ENCODE measurements around the gene GPR84. TPM values are rescaled to one million over a fixed set of nuclear protein-coding genes. Genes with fewer than 3 reads are reported as not detected.
A peak's percentile ranks its signal among the peaks of the same experiment; 100 is the strongest.

GPR84 gene
- total RNA-seq, 1 experiment from 2014 or later: not detected

- intact Hi-C loops (cut with micrococcal nuclease; ENCODE audit: unreplicated experiment): no loop called here
- BruUV-seq (replicated peaks): no TSS peak
- peaks cover 29% of the 10 kb centered on the region; the same call in 1 of the 2 replicates for H3K79me2 ChIP-seq (ENCODE audit: low read depth)
- H3K36me3 ChIP-seq (ENCODE audit: low read depth): 0 out of 2 replicates have a peak, but pooled peaks cover 1% of the 10 kb centered on the region
- H3F3A ChIP-seq (ENCODE audit: insufficient read depth, low read depth): peaks cover 26% of the 10 kb centered on the region
- TF ChIP-seq EZH2 (IDR thresholded peaks at IDR 0.05; ENCODE audit: low read depth): no peak
- no peak for TF ChIP-seq CTCF (conservative IDR thresholded peaks at IDR 0.05)
- H3K27me3 ChIP-seq (ENCODE audit: insufficient read depth, low read depth): no peaks in the 10 kb centered on the region
- no peak overlapping the region for H3K4me2 ChIP-seq
- ChIA-PET CTCF (interaction anchor here (2.2 kb wide), 1 partner anchor 13 kb away, joined by 6 read pairs; no protein-coding TSS in a partner anchor), POLR2A (ENCODE audit: unreplicated experiment) (no interaction called here)
- H3K9me3 ChIP-seq (ENCODE audit: insufficient read depth, low read depth): no peaks in the 10 kb centered on the region
- no peak overlapping the region for H3K4me3 ChIP-seq
- no peak overlapping the region for H2AFZ ChIP-seq
- peak overlapping the region; percentile 39; the same call in 1 of the 2 replicates for H3K27ac ChIP-seq
- DNase-seq: no peak
- no peaks in the 10 kb centered on the region for H4K20me1 ChIP-seq (ENCODE audit: insufficient read depth)
- peaks cover 16% of the 10 kb centered on the region; the same call in 1 of the 2 replicates for H3K4me1 ChIP-seq (replicated peaks; ENCODE audit: insufficient read depth)
- H3K9me2 ChIP-seq (ENCODE audit: insufficient read depth): no peaks in the 10 kb centered on the region
Observed at GRCh38 chr12:54412348-54412747, 48.1 kb upstream of the GPR84 start.

DNA sequence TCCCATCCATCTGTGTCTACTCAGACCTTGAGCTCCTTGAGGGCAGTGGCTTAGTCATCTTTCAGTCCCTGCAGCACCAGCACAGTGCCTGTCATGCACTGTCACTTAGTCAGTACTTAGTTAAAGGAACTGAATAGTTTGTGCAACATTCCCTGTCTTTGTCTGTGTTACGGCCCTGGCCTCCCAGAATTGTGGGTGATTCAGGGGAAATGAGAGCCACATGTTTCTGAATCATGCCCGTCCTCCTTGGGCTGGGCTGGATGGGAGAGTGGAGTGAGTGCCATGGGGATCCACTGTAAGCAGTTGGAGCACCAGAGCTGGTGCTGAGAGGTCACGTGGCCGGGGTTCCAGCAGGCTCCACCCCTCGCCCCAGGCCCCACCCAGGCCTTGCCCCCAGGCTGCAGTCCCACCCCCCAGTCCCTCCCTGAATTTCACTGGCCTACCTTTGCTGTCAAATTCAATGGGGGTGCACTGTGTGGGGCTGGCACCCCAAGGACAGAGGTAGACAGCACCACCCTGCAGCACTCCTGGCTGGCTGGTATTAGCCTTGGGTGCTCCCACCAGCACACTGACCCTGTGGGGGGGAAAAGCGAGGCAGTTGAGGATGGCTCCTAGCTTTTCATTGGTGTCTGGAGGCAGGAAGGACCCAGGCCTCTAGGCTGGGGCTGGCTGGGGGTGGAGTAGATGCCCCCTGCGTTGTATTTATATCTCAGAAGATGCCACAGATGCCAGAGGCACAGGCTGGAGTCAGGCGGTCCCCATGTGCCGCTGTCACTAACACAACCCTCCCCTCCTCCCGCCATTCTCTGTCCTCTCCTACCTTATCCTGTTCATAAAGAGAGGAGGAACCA is 47.3 kb upstream of the GPR84 start:
- Histone ChIP-seq H3F3A (ENCODE audit: insufficient read depth, low read depth) (peaks cover 26% of the 10 kb centered on the region), H4K20me1 (ENCODE audit: insufficient read depth) (no peaks in the 10 kb centered on the region), H3K27me3 (ENCODE audit: insufficient read depth, low read depth) (no peaks in the 10 kb centered on the region), H2AFZ (no peak overlapping the region), H3K4me2 (no peak overlapping the region), H3K9me2 (ENCODE audit: insufficient read depth) (no peaks in the 10 kb centered on the region), H3K36me3 (ENCODE audit: low read depth) (0 out of 2 replicates have a peak, but pooled peaks cover 4% of the 10 kb centered on the region), H3K79me2 (ENCODE audit: low read depth) (peaks cover 28% of the 10 kb centered on the region; the same call in 1 of the 2 replicates), H3K4me3 (no peak overlapping the region), H3K4me1 (replicated peaks; ENCODE audit: insufficient read depth) (peaks cover 12% of the 10 kb centered on the region; the same call in 1 of the 2 replicates), H3K9me3 (ENCODE audit: insufficient read depth, low read depth) (no peaks in the 10 kb centered on the region), H3K27ac (peak overlapping the region; percentile 39; the same call in 1 of the 2 replicates)
- POLR2A ChIA-PET (ENCODE audit: unreplicated experiment): interaction anchor here (0.6 kb wide), 2 partner anchors 41 to 435 kb away, joined by 3 read pairs; no protein-coding TSS in a partner anchor
- CTCF ChIA-PET: interaction anchor here (0.5 to 2.2 kb wide), 3 partner anchors 12 to 667 kb away, joined by 3 to 6 read pairs (median 5); partner anchors contain the start of gene COPZ1
- TF ChIP-seq EZH2 (IDR thresholded peaks at IDR 0.05; ENCODE audit: low read depth): no peak
- no peak for TF ChIP-seq CTCF (conservative IDR thresholded peaks at IDR 0.05)
- peak; percentile 30 to 76 for DNase-seq
- no TSS peak for BruUV-seq (replicated peaks)
- intact Hi-C loops (cut with micrococcal nuclease; ENCODE audit: unreplicated experiment): no loop called here

- ChIA-PET CTCF (interaction anchor here (0.6 kb wide), 1 partner anchor 116 kb away, joined by 10 read pairs; no protein-coding TSS in a partner anchor), POLR2A (ENCODE audit: unreplicated experiment) (no interaction called here)
- no peaks in the 10 kb centered on the region for H4K20me1 ChIP-seq (ENCODE audit: insufficient read depth)
- H3F3A ChIP-seq (ENCODE audit: insufficient read depth, low read depth): peaks cover 21% of the 10 kb centered on the region
- H3K27me3 ChIP-seq (ENCODE audit: insufficient read depth, low read depth): no peaks in the 10 kb centered on the region
- H2AFZ ChIP-seq: no peak overlapping the region
- 0 out of 2 replicates have a peak, but pooled peaks cover 4% of the 10 kb centered on the region for H3K36me3 ChIP-seq (ENCODE audit: low read depth)
- no peaks in the 10 kb centered on the region for H3K9me3 ChIP-seq (ENCODE audit: insufficient read depth, low read depth)
- H3K4me3 ChIP-seq: no peak overlapping the region
- intact Hi-C loops (cut with micrococcal nuclease; ENCODE audit: unreplicated experiment): no loop called here
- no peak overlapping the region for H3K27ac ChIP-seq
- TF ChIP-seq CTCF (conservative IDR thresholded peaks at IDR 0.05) (no peak), EZH2 (IDR thresholded peaks at IDR 0.05; ENCODE audit: low read depth) (no peak)
- H3K4me1 ChIP-seq (replicated peaks; ENCODE audit: insufficient read depth): peaks cover 12% of the 10 kb centered on the region; the same call in 1 of the 2 replicates
- BruUV-seq (replicated peaks): no TSS peak
- peak in 1 of 2 experiments; percentile 30 for DNase-seq
- H3K79me2 ChIP-seq (ENCODE audit: low read depth): 0 out of 2 replicates have a peak, but pooled peaks cover 13% of the 10 kb centered on the region
- no peak overlapping the region for H3K4me2 ChIP-seq
- H3K9me2 ChIP-seq (ENCODE audit: insufficient read depth): no peaks in the 10 kb centered on the region
Observed at GRCh38 chr12:54409267-54409666, 45.0 kb upstream of the GPR84 start.

Data from PC-9 (cell line).